GM23338 (cell line): Measurements from ENCODE around the gene EXO5. TPM values are rescaled to one million over a fixed set of nuclear protein-coding genes. Genes with fewer than 3 reads are reported as not detected.

Experiments used
- ATAC-seq: fragments of 200-7000 bp; cut with Tn5 transposase; 3 replicates; pipeline ENCODE4 v1.9.1; 2020
- DNase-seq: peaks from one replicate; pipeline ENCODE4 v3.0.0-alpha.2; 2015; ENCODE audit warnings: low spot score
- H2AFZ ChIP-seq: fragments of 200-600 bp; sonication (generic); 2 replicates; pipeline ENCODE4 v1.8.0; 2016; ENCODE audit warnings: antibody characterized with exemption, mild to moderate bottlenecking, moderate library complexity
- H3F3A ChIP-seq: fragments of 200-600 bp; sonication (generic); replicated peaks from 2 replicates; pipeline ENCODE4 v1.8.0; 2017; ENCODE audit warnings: antibody characterized with exemption, mixed run types, low read depth
- H3K27ac ChIP-seq: fragments of 200-600 bp; sonication (generic); 2 replicates; pipeline ENCODE4 v1.6.1; 2016; ENCODE audit warnings: low read depth
- H3K27me3 ChIP-seq: fragments of 200-600 bp; sonication (generic); 2 replicates; pipeline ENCODE4 v1.8.0; 2016; ENCODE audit warnings: mild to moderate bottlenecking, mixed run types, moderate library complexity; ENCODE audit not compliant: insufficient read depth
- H3K36me3 ChIP-seq: fragments of 200-600 bp; sonication (generic); 2 replicates; pipeline ENCODE4 v1.8.0; 2016; ENCODE audit warnings: mild to moderate bottlenecking; ENCODE audit not compliant: insufficient read depth
- H3K4me1 ChIP-seq: fragments of 200-600 bp; sonication (generic); 2 replicates; pipeline ENCODE4 v1.8.0; 2016; ENCODE audit warnings: mild to moderate bottlenecking, moderate library complexity; ENCODE audit not compliant: insufficient read depth
- H3K4me2 ChIP-seq: fragments of 200-600 bp; sonication (generic); 2 replicates; pipeline ENCODE4 v1.7.1; 2017; ENCODE audit warnings: mixed run types
- H3K4me3 ChIP-seq: fragments of 200-600 bp; sonication (generic); 2 replicates; pipeline ENCODE4 v1.6.1; 2016; ENCODE audit warnings: mixed run types
- H3K79me2 ChIP-seq: fragments of 200-600 bp; sonication (generic); replicated peaks from 2 replicates; pipeline ENCODE4 v1.8.0; 2017; ENCODE audit warnings: mild to moderate bottlenecking; ENCODE audit not compliant: insufficient read depth
- H3K9me2 ChIP-seq: fragments of 200-600 bp; sonication (generic); 2 replicates; pipeline ENCODE4 v1.8.0; 2017; ENCODE audit not compliant: insufficient read depth
- H4K20me1 ChIP-seq: fragments of 200-600 bp; sonication (generic); replicated peaks from 2 replicates; pipeline ENCODE4 v1.8.0; 2017; ENCODE audit warnings: mild to moderate bottlenecking; ENCODE audit not compliant: insufficient read depth
- H3K27ac Mint-ChIP-seq: 2 replicates; pipeline ENCODE4 v1.8.0; 2020; ENCODE audit warnings: inconsistent platforms, mild to moderate bottlenecking, moderate library complexity, mixed read lengths
- H3K27me3 Mint-ChIP-seq: 3 replicates; pipeline ENCODE4 v1.8.0; 2022; ENCODE audit warnings: low read depth, mild to moderate bottlenecking, moderate library complexity, mixed read lengths, inconsistent platforms; ENCODE audit not compliant: insufficient read depth, poor library complexity
- H3K36me3 Mint-ChIP-seq: 3 replicates; pipeline ENCODE4 v1.8.0; 2021; ENCODE audit warnings: low read depth, mild to moderate bottlenecking, inconsistent platforms, moderate library complexity, mixed read lengths
- H3K4me1 Mint-ChIP-seq: 3 replicates; pipeline ENCODE4 v1.8.0; 2020; ENCODE audit warnings: mild to moderate bottlenecking, inconsistent platforms, mixed read lengths
- H3K4me3 Mint-ChIP-seq: 3 replicates; pipeline ENCODE4 v1.8.0; 2021; ENCODE audit warnings: moderate library complexity, mild to moderate bottlenecking, inconsistent platforms, mixed read lengths
- H3K9me3 Mint-ChIP-seq: 3 replicates; pipeline ENCODE4 v1.8.0; 2020; ENCODE audit warnings: moderate library complexity, mild to moderate bottlenecking, inconsistent platforms, mixed read lengths
- CREB1 ChIP-seq: fragments of 250-450 bp; sonication (Bioruptor Pico); IDR thresholded peaks from 2 replicates; pipeline ENCODE4 v1.5.0; 2020; ENCODE audit warnings: low read depth, mild to moderate bottlenecking, moderate library complexity
- CTCF ChIP-seq, 2 experiments: fragments of 200-600 bp in 1 of 2; sonication (generic) in 1 of 2; conservative IDR thresholded peaks; 2 replicates each; pipeline versions ENCODE4 v1.5.1 to v1.6.1; 2016 to 2017; ENCODE audit warnings: antibody characterized with exemption in 2 of 2, low read depth in 2 of 2, mild to moderate bottlenecking in 2 of 2, moderate library complexity in 1 of 2
- ETS1 ChIP-seq: IDR thresholded peaks from 2 replicates; pipeline ENCODE4 v1.6.1; 2016; ENCODE audit warnings: antibody characterized with exemption
- EZH2phosphoT487 ChIP-seq: fragments of 200-600 bp; sonication (generic); IDR thresholded peaks from one replicate; pipeline ENCODE4 v1.8.1; 2018; ENCODE audit warnings: antibody characterized with exemption; ENCODE audit not compliant: unreplicated experiment
- JUNB ChIP-seq: IDR thresholded peaks from one replicate; pipeline ENCODE4 v1.6.1; 2016; ENCODE audit warnings: antibody characterized with exemption; ENCODE audit not compliant: unreplicated experiment
- NANOG ChIP-seq: IDR thresholded peaks from 2 replicates; pipeline ENCODE4 v1.6.1; 2016; ENCODE audit warnings: antibody characterized with exemption, borderline replicate concordance
- POLR2AphosphoS5 ChIP-seq: IDR thresholded peaks from 2 replicates; pipeline ENCODE4 v1.6.1; 2016; ENCODE audit warnings: antibody characterized with exemption, low read depth
- REST ChIP-seq: IDR thresholded peaks from one replicate; pipeline ENCODE4 v1.6.1; 2018; ENCODE audit warnings: antibody characterized with exemption; ENCODE audit not compliant: unreplicated experiment
- STAT1 ChIP-seq: IDR thresholded peaks from one replicate; pipeline ENCODE4 v1.6.1; 2016; ENCODE audit warnings: antibody characterized with exemption; ENCODE audit not compliant: unreplicated experiment
- ZNF114 ChIP-seq: fragments of 250-450 bp; sonication (Bioruptor Pico); IDR thresholded peaks from 2 replicates; pipeline ENCODE4 v1.5.0; 2020; ENCODE audit warnings: mild to moderate bottlenecking, moderate library complexity
- ZNF331 ChIP-seq: fragments of 250-450 bp; sonication (Bioruptor Pico); IDR thresholded peaks from 2 replicates; pipeline ENCODE4 v1.5.0; 2020; ENCODE audit warnings: low read depth, mild to moderate bottlenecking, moderate library complexity
- polyA plus RNA-seq: library from polyadenylated mRNA; unstranded; fragments of >200 nt; fragmentation: Nextera tagmentation; extraction: Ambion mirVana; gene quantifications from 2 replicates; pipeline ENCODE4 v1.2.1, GENCODE V29; 2016
- total RNA-seq: library from RNA; depleted of rRNA; stranded (reverse); fragments of >200 nt; shearing (Covaris generic); gene quantifications from 2 replicates; pipeline ENCODE4 v1.2.3, GENCODE V29; 2014

The EXO5 gene
- total and polyA plus RNA-seq, 2 experiments from 2014 or later = 4.4 to 7.2 TPM

- H3K4me3 ChIP-seq = peak overlapping the region; percentile 68
- 0 out of 2 replicates have a peak, but pooled peaks cover 8% of the 10 kb centered on the region for H3K27me3 ChIP-seq
- peaks cover 19% of the 10 kb centered on the region for H3K36me3 Mint-ChIP-seq
- no peak overlapping the region for H3K27ac Mint-ChIP-seq
- H3K4me3 Mint-ChIP-seq = peak overlapping the region; percentile 85
- no peak for TF ChIP-seq CTCF (conservative IDR thresholded peaks at IDR 0.05; ENCODE audit: low read depth in 2 of 2)
- TF ChIP-seq REST = no peak
- no peak for TF ChIP-seq NANOG
- no peak for TF ChIP-seq ZNF331 (CRISPR knock-in tag)
- no peak for TF ChIP-seq JUNB
- TF ChIP-seq ETS1 = no peak
- no peak for TF ChIP-seq EZH2phosphoT487
- TF ChIP-seq STAT1 = no peak
- H3K36me3 ChIP-seq = no peaks in the 10 kb centered on the region
- no peaks in the 10 kb centered on the region for H3F3A ChIP-seq
- no peaks in the 10 kb centered on the region; the same call in 1 of the 2 replicates for H3K4me1 ChIP-seq
- H3K79me2 ChIP-seq = no peaks in the 10 kb centered on the region
- peaks cover 12% of the 10 kb centered on the region for H3K27me3 Mint-ChIP-seq
- peaks cover 32% of the 10 kb centered on the region for H3K9me3 Mint-ChIP-seq
- no peaks in the 10 kb centered on the region for H3K9me2 ChIP-seq
- peaks cover 8% of the 10 kb centered on the region; the same call in 1 of the 2 replicates for H4K20me1 ChIP-seq
- DNase-seq (no peak), ATAC-seq (no peak)
- peaks cover 15% of the 10 kb centered on the region for H3K4me1 Mint-ChIP-seq
- H3K4me2 ChIP-seq = peak overlapping the region; percentile 94
- no peak overlapping the region for H2AFZ ChIP-seq
- no peak overlapping the region for H3K27ac ChIP-seq
Measured at GRCh38 chr1:40478276-40478675, 30.3 kb upstream of the EXO5 start.

- peaks cover 24% of the 10 kb centered on the region for H3K9me3 Mint-ChIP-seq
- H3K27ac Mint-ChIP-seq = no peak overlapping the region
- H3K9me2 ChIP-seq = no peaks in the 10 kb centered on the region
- no peaks in the 10 kb centered on the region for H3K79me2 ChIP-seq
- no peaks in the 10 kb centered on the region for H3K36me3 ChIP-seq
- no peak overlapping the region for H3K4me2 ChIP-seq
- no peak overlapping the region for H3K4me3 Mint-ChIP-seq
- H3K27ac ChIP-seq = no peak overlapping the region
- DNase-seq (no peak), ATAC-seq (no peak)
- no peak overlapping the region for H2AFZ ChIP-seq
- peaks cover 23% of the 10 kb centered on the region for H3K36me3 Mint-ChIP-seq
- peaks cover 12% of the 10 kb centered on the region for H3K27me3 Mint-ChIP-seq
- H3K4me1 ChIP-seq = no peaks in the 10 kb centered on the region; the same call in 1 of the 2 replicates
- peaks cover 8% of the 10 kb centered on the region; the same call in 1 of the 2 replicates for H4K20me1 ChIP-seq
- H3K27me3 ChIP-seq = 0 out of 2 replicates have a peak, but pooled peaks cover 8% of the 10 kb centered on the region
- H3F3A ChIP-seq = no peaks in the 10 kb centered on the region
- peaks cover 15% of the 10 kb centered on the region for H3K4me1 Mint-ChIP-seq
- no peak overlapping the region for H3K4me3 ChIP-seq
- TF ChIP-seq STAT1 (no peak), POLR2AphosphoS5 (no peak), EZH2phosphoT487 (no peak), CTCF (conservative IDR thresholded peaks at IDR 0.05; ENCODE audit: low read depth in 2 of 2) (no peak), ETS1 (no peak), JUNB (no peak), ZNF114 (CRISPR knock-in tag) (no peak), ZNF331 (CRISPR knock-in tag) (no peak), CREB1 (CRISPR knock-in tag) (no peak)
Measured at GRCh38 chr1:40479156-40479555, 29.4 kb upstream of the EXO5 start.
